GM12878 (cell line): ENCODE measurements around the gene PKD1L1. TPM values are rescaled to one million over a fixed set of nuclear protein-coding genes. Genes with fewer than 3 reads are reported as not detected.
"Not testable (repeated sequence)": the region's sequence is repeated elsewhere in the genome, so short reads cannot be mapped to it uniquely, and the experiment has no call there.

Experiments
- ATAC-seq: fragments of 200-7000 bp; cut with Tn5 transposase; 3 replicates; pipeline ENCODE4 v1.9.1; 2020; ENCODE audit warnings: mild to moderate bottlenecking, moderate library complexity
- BruUV-seq: library from RNA; stranded (reverse); fragments of 400-500 nt; replicated peaks from 2 replicates; lab custom pipeline; 2021; lab: Mats Ljungman, UMichigan
- CTCF ChIA-PET: fragments of 300-600 bp; sonication (Branson Sonifier 250); formaldehyde crosslinking; extraction: SDS; loops from one replicate; lab custom pipeline; 2021; ENCODE audit warnings: inconsistent platforms; lab: Yijun Ruan, JAX
- POLR2A ChIA-PET: fragments of 350-600 bp; formaldehyde crosslinking; extraction: SDS; loops from one replicate; lab custom pipeline; 2021; ENCODE audit warnings: inconsistent platforms; lab: Charles Lee
- RAD21 ChIA-PET: fragments of 300-600 bp; sonication (Branson Sonifier 250); formaldehyde crosslinking; loops from one replicate; lab custom pipeline; 2023; ENCODE audit warnings: antibody characterized with exemption; ENCODE audit not compliant: unreplicated experiment; lab: Charles Lee
- SMC1A ChIA-PET: fragments of 300-600 bp; sonication (Branson Sonifier 250); formaldehyde crosslinking; loops from one replicate; lab custom pipeline; 2023; ENCODE audit not compliant: unreplicated experiment, uncharacterized antibody; lab: Charles Lee
- DNase-seq: peaks from one replicate; pipeline ENCODE4 v3.0.0-alpha.2; 2011; ENCODE audit warnings: low read depth, low spot score
- FAIRE-seq: peaks from 3 replicates; lab custom pipeline; 2011; peaks lifted over from hg19 to GRCh38; lab: Jason Lieb, UNC
- H2AFZ ChIP-seq: 2 replicates; pipeline ENCODE4 v1.6.0; 2011; ENCODE audit warnings: low read depth, low read length, control low read depth; ENCODE audit not compliant: control insufficient read depth
- H3K27ac ChIP-seq: 2 replicates; pipeline ENCODE4 v1.5.1; 2011; ENCODE audit warnings: control low read depth; ENCODE audit not compliant: control insufficient read depth, insufficient read depth
- H3K27me3 ChIP-seq, 2 experiments: replicated peaks in 1 of 2; 2 replicates each; pipeline versions ENCODE4 v1.6.0 to v1.6.1; 2011; ENCODE audit warnings: low read length in 1 of 2; ENCODE audit not compliant: control insufficient read depth in 2 of 2, insufficient read depth in 2 of 2
- H3K36me3 ChIP-seq, 2 experiments: 2 replicates each; pipeline ENCODE4 v1.5.1; 2011; ENCODE audit warnings: low read length in 1 of 2; ENCODE audit not compliant: control insufficient read depth in 2 of 2, insufficient read depth in 2 of 2
- H3K4me1 ChIP-seq: 2 replicates; pipeline ENCODE4 v1.6.1; 2011; ENCODE audit warnings: mild to moderate bottlenecking, low read length, moderate library complexity, mixed read lengths; ENCODE audit not compliant: control insufficient read depth, insufficient read depth
- H3K4me2 ChIP-seq: 2 replicates; pipeline ENCODE4 v1.6.0; 2011; ENCODE audit warnings: control low read depth; ENCODE audit not compliant: control insufficient read depth, insufficient read depth
- H3K4me3 ChIP-seq: fragments of 200-600 bp; sonication (generic); 2 replicates; pipeline ENCODE4 v1.5.1; 2016
- H3K79me2 ChIP-seq: 2 replicates; pipeline ENCODE4 v1.6.0; 2011; ENCODE audit warnings: low read length; ENCODE audit not compliant: control insufficient read depth, insufficient read depth
- H3K9ac ChIP-seq: 2 replicates; pipeline ENCODE4 v1.8.0; 2011; ENCODE audit warnings: low read length, control low read depth, mixed read lengths; ENCODE audit not compliant: control insufficient read depth, insufficient read depth
- H3K9me3 ChIP-seq: replicated peaks from 3 replicates; pipeline ENCODE4 v1.5.1; 2011; ENCODE audit warnings: mild to moderate bottlenecking, low read length; ENCODE audit not compliant: control insufficient read depth, insufficient read depth
- H4K20me1 ChIP-seq: 2 replicates; pipeline ENCODE4 v1.6.0; 2011; ENCODE audit not compliant: control insufficient read depth, insufficient read depth
- BMI1 ChIP-seq: fragments of 450-650 bp; IDR thresholded peaks from 2 replicates; pipeline ENCODE4 v1.6.1; 2016; ENCODE audit warnings: mild to moderate bottlenecking, moderate library complexity, borderline replicate concordance
- IRF4 ChIP-seq: IDR thresholded peaks from 2 replicates; pipeline ENCODE4 v1.6.1; 2011; ENCODE audit warnings: low read depth, low read length
- POLR2AphosphoS2 ChIP-seq: IDR thresholded peaks from 2 replicates; pipeline ENCODE4 v1.6.1; 2011; ENCODE audit warnings: low read depth, mild to moderate bottlenecking, low read length, improper control_type of control experiment, moderate library complexity
- WGBS: methylation state at CpG from one replicate; pipeline ENCODE4 v1.1.6; 2016; ENCODE audit warnings: low lambda C conversion rate; ENCODE audit not compliant: insufficient replicate concordance, insufficient coverage; ENCODE audit errors: missing lambda C conversion rate; 5-methylcytosine and 5-hydroxymethylcytosine counted together
- in situ Hi-C: fragments of 300-500 bp; cut with MboI; formaldehyde crosslinking; loops from 9 replicates; pipeline ENCODE4 v1.14.3; 2018; ENCODE audit warnings: mixed read lengths
- intact Hi-C: fragments of 100-400 bp; cut with micrococcal nuclease; formaldehyde crosslinking; loops from one replicate; pipeline ENCODE4 v1.14.2; 2022; ENCODE audit not compliant: unreplicated experiment
- polyA plus RNA-seq, 11 experiments: library from polyadenylated mRNA; depleted of rRNA in 4 of 11; unstranded in 6 of 11; stranded (reverse) in 5 of 11; fragments of >200 nt; fragmentation: Nextera tagmentation in 4 of 11; fragmentation: Illumina TruSeq in 1 of 11; extraction: Ambion mirVana in 4 of 11; extraction: Trizol in 1 of 11; gene quantifications; 1 replicate in 1 of 11; 2 replicates in 10 of 11; pipeline versions ENCODE4 v1.2.1 to v1.2.3, GENCODE V29; 2011 to 2016; ENCODE audit warnings: inconsistent platforms in 2 of 11, missing spikeins in 2 of 11, low read depth in 1 of 11
- total RNA-seq, 4 experiments: library from RNA; depleted of rRNA in 3 of 4; stranded (reverse); fragments of >200 nt in 3 of 4; fragmentation: Illumina TruSeq in 1 of 4; extraction: Trizol in 1 of 4; gene quantifications; 2 replicates each; pipeline versions ENCODE4 v1.2.1 to v1.2.3, GENCODE V29; 2013 to 2021
- TF ChIP-seq, protein P1 (sequence below): IDR thresholded peaks from 2 replicates; pipeline ENCODE4 v1.6.1; 2012; ENCODE audit warnings: improper control_type of control experiment, low read depth, low read length; ENCODE audit not compliant: insufficient replicate concordance

The PKD1L1 gene
- total and polyA plus RNA-seq, 10 of the 15 experiments (the other 5 are each of a cell fraction or from before 2014, with no cell fraction given): under 0.01 to 0.05 (median 0.02) TPM; not detected in 3

- ATAC-seq, H3K9ac ChIP-seq, H3K36me3 ChIP-seq, H3K27me3 ChIP-seq, in situ Hi-C loops, H3K27ac ChIP-seq, H4K20me1 ChIP-seq, DNase-seq, H3K79me2 ChIP-seq, H2AFZ ChIP-seq, RAD21 ChIA-PET, BruUV-seq, H3K9me3 ChIP-seq, FAIRE-seq, intact Hi-C loops, H3K4me1 ChIP-seq, H3K4me3 ChIP-seq, POLR2A ChIA-PET, H3K4me2 ChIP-seq: not testable (repeated sequence)
- WGBS: 0% methylated on average over 1 of the region's 1 CpG
- ChIA-PET SMC1A (interaction anchor here (1.5 kb wide), 1 partner anchor 28 kb away, joined by 4 read pairs; no protein-coding TSS in a partner anchor), CTCF (interaction anchor here (1.3 kb wide), 1 partner anchor 21 kb away, joined by 3 read pairs; no protein-coding TSS in a partner anchor)
These were observed 31.8 kb downstream of the PKD1L1 start for GRCh38 chr7:47916514-47916913.

- H4K20me1 ChIP-seq: no peaks in the 10 kb centered on the region
- TF ChIP-seq BMI1 (0 out of 2 replicates have a peak, but pooled peaks have one; percentile 53), IRF4 (no peak), POLR2AphosphoS2 (no peak)
- TF ChIP-seq, protein P1, sequence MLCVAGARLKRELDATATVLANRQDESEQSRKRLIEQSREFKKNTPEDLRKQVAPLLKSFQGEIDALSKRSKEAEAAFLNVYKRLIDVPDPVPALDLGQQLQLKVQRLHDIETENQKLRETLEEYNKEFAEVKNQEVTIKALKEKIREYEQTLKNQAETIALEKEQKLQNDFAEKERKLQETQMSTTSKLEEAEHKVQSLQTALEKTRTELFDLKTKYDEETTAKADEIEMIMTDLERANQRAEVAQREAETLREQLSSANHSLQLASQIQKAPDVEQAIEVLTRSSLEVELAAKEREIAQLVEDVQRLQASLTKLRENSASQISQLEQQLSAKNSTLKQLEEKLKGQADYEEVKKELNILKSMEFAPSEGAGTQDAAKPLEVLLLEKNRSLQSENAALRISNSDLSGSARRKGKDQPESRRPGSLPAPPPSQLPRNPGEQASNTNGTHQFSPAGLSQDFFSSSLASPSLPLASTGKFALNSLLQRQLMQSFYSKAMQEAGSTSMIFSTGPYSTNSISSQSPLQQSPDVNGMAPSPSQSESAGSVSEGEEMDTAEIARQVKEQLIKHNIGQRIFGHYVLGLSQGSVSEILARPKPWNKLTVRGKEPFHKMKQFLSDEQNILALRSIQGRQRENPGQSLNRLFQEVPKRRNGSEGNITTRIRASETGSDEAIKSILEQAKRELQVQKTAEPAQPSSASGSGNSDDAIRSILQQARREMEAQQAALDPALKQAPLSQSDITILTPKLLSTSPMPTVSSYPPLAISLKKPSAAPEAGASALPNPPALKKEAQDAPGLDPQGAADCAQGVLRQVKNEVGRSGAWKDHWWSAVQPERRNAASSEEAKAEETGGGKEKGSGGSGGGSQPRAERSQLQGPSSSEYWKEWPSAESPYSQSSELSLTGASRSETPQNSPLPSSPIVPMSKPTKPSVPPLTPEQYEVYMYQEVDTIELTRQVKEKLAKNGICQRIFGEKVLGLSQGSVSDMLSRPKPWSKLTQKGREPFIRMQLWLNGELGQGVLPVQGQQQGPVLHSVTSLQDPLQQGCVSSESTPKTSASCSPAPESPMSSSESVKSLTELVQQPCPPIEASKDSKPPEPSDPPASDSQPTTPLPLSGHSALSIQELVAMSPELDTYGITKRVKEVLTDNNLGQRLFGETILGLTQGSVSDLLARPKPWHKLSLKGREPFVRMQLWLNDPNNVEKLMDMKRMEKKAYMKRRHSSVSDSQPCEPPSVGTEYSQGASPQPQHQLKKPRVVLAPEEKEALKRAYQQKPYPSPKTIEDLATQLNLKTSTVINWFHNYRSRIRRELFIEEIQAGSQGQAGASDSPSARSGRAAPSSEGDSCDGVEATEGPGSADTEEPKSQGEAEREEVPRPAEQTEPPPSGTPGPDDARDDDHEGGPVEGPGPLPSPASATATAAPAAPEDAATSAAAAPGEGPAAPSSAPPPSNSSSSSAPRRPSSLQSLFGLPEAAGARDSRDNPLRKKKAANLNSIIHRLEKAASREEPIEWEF: no peak
- TF ChIP-seq, all 136 proteins: peak for 1
- FAIRE-seq: no peak
- Histone ChIP-seq H3K4me1 (no peaks in the 10 kb centered on the region), H3K27ac (no peak overlapping the region), H3K4me2 (no peak overlapping the region), H3K9me3 (no peaks in the 10 kb centered on the region), H3K9ac (no peak overlapping the region), H3K79me2 (no peaks in the 10 kb centered on the region), H3K36me3 (no peaks in the 10 kb centered on the region), H3K4me3 (no peak overlapping the region), H2AFZ (no peak overlapping the region), H3K27me3 (no peaks in the 10 kb centered on the region; a peak in 2 of 4 replicates)
- ChIA-PET CTCF (interaction anchor here (0.9 to 1.3 kb wide), 2 partner anchors 22 to 187 kb away, joined by 3 read pairs; no protein-coding TSS in a partner anchor), RAD21 (no interaction called here), SMC1A (interaction anchor here (1.2 kb wide), 1 partner anchor 13 kb away, joined by 3 read pairs; no protein-coding TSS in a partner anchor), POLR2A (no interaction called here)
- in situ Hi-C loops (no loop called here), intact Hi-C loops (no loop called here)
- no peak for ATAC-seq
- no peak for DNase-seq
- BruUV-seq: no TSS peak
- WGBS: 14% methylated on average over 2 of the region's 2 CpGs
These were observed 32.7 kb downstream of the PKD1L1 start for GRCh38 chr7:47915616-47915976.
